Bone marrow (tissue), 2 donors: ENCODE results near the gene ATG9A.
"Not testable (repeated sequence)": the region's sequence is repeated elsewhere in the genome, so short reads cannot be mapped to it uniquely, and the experiment has no call there.

Experiments used
- DNase-seq, 2 donors: peaks; one replicate each; lab custom pipeline; 2025; lab: John Stamatoyannopoulos, UW

ATG9A gene

GRCh38 chr2:219206328-219207133 is 22.9 kb downstream of the ATG9A start, which contains the start of gene ZFAND2B:
ZFAND2B (plus strand) TSS chr2:219206782; CDS start chr2:219206988, 206 bp downstream.
- DNase-seq, result peak; percentile 82 to 94

- no peak for DNase-seq
Observed at GRCh38 chr2:219205981-219206327, 23.5 kb downstream of the ATG9A start.

- no peak for DNase-seq
Observed at GRCh38 chr2:219205165-219205538, 24.3 kb downstream of the ATG9A start.

GRCh38 chr2:219204425-219205164 is 24.8 kb downstream of the ATG9A start:
- no peak for DNase-seq

GRCh38 chr2:219201331-219201730 is 28.1 kb downstream of the ATG9A start:
- DNase-seq, result not testable (repeated sequence)

GRCh38 chr2:219200502-219201326 is 28.7 kb downstream of the ATG9A start:
- not testable (repeated sequence) for DNase-seq

GRCh38 chr2:219199470-219200211 is 29.8 kb downstream of the ATG9A start:
- DNase-seq, result no peak

GRCh38 chr2:219198974-219199373 is 30.5 kb downstream of the ATG9A start:
- no peak for DNase-seq

- no peak for DNase-seq
Observed at GRCh38 chr2:219197388-219197787, 32.0 kb downstream of the ATG9A start.

- DNase-seq, result no peak
Observed at GRCh38 chr2:219186754-219187456, 42.5 kb downstream of the ATG9A start.

- no peak for DNase-seq
Observed at GRCh38 chr2:219184121-219184520, 45.3 kb downstream of the ATG9A start.

GRCh38 chr2:219183151-219183772 is 46.2 kb downstream of the ATG9A start:
- no peak for DNase-seq

GRCh38 chr2:219182331-219183150 is 46.9 kb downstream of the ATG9A start:
- DNase-seq, result no peak

GRCh38 chr2:219181531-219181930 is 47.9 kb downstream of the ATG9A start:
- no peak for DNase-seq

GRCh38 chr2:219180961-219181360 is 48.5 kb downstream of the ATG9A start:
- no peak for DNase-seq

- no peak for DNase-seq
Observed at GRCh38 chr2:219179601-219180465, 49.6 kb downstream of the ATG9A start.

GRCh38 chr2:219178377-219179175 is 50.9 kb downstream of the ATG9A start:
- no peak for DNase-seq
